ENCODE measurements around the gene TAS2R1.

The TAS2R1 gene

GRCh38 chr5:9630251-9630650 lies at the start of gene TAS2R1:
Gene TAS2R1, minus strand, starts transcription at chr5:9630351. Its CDS starts 319 bp downstream, at chr5:9630032.
- no peak for FAIRE-seq
- no peak for DNase-seq (ENCODE audit: extremely low spot score, insufficient read length, low read depth)

DNA sequence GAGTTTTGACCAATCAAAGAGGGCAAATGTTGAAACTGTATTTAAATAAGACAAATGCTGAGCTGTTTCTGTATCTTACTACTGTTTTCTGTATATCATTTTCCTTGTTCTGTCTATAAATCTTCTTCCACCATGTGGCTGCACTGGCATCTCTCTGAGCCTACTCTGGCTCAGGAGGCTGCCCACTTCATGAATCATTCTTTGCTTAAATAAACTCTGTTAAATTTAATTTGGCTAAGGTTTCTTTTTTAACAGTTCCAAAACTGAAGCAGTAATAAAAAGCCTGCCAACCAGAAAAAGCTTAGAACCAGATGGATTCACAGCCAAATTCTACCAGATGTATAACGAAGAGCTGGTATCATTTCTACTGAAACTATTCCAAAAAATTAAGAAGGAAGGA lies 40.2 kb upstream of the TAS2R1 start:
- DNase-seq (ENCODE audit: extremely low spot score, insufficient read length, low read depth) = no peak
- FAIRE-seq = no peak

GRCh38 chr5:9667906-9668305 lies 37.8 kb upstream of the TAS2R1 start:
- FAIRE-seq (no peak), DNase-seq (ENCODE audit: extremely low spot score, insufficient read length, low read depth) (no peak)

- FAIRE-seq (no peak), DNase-seq (ENCODE audit: extremely low spot score, insufficient read length, low read depth) (no peak)
Measured at GRCh38 chr5:9663891-9664290, 33.7 kb upstream of the TAS2R1 start.

DNA sequence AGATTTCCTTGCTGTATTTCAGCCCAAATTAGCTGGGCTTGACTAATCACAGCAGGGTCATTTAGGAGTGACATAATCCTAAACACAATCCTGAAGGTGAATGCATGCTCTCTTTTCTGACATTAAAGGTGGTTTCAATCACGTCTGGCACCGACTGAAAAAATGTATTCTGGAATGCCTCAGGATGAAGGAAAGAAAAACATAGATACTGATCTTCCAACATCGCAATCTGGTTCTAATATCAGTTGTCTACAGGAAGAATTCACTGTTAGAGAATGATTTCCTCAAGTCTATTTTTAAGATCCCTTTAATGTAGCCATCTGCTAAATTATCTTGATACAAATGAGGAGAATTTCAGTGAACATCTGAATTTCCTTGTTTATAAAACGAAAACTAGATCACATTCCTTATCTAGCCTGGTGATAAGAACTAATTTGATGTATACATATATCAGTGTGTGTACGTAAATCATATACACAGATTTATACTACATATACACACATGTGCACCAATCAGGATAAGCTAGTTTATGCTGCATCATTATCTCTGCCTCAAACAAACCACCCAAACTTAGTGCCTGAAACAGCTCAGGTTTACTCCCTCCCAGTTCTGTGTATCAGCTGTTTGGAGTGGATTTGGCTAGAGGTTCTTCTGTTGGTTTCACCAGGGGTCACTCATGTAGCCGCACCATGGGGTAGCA lies 31.3 kb upstream of the TAS2R1 start:
- no peak for DNase-seq (ENCODE audit: extremely low spot score, insufficient read length, low read depth)
- FAIRE-seq = no peak

DNA sequence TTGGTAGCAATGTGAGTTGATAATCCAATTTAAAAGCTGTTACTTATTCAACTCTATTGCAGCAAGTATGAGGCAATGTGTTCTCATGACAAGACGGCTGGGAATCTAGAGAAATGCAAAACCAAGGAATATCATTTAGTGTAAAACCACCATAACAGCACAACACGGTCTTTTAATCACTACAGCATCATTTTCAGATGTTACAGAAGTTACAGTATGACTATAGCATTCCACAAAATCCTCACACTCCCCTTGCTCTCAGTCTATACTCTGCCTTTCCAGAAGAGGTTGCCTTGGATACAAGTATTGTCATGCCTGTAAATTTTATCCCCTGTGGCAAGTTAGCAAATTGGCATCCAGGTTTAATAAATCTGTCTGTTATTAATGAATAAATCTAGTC lies 28.6 kb upstream of the TAS2R1 start:
- DNase-seq (ENCODE audit: extremely low spot score, insufficient read length, low read depth) = no peak
- FAIRE-seq = no peak

DNA sequence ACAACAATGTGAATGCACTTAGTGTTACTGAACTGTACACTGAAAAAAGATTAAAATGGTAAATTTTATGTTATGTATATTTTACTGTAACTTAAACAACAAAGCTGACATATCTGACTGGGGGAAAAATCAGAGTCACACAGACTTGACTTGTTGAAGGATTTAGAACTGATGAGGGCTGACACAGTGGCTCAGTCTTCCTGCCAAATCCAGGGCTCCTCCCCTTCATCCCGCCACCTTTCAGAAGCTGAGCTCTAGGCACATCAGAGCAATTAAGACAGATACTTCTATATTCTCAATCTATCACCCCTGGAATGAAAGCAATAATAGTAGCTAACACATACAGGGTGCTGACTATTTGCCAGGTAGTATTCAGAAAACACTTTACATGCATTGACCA lies 27.7 kb upstream of the TAS2R1 start:
- no peak for FAIRE-seq
- DNase-seq (ENCODE audit: extremely low spot score, insufficient read length, low read depth) = no peak

DNA sequence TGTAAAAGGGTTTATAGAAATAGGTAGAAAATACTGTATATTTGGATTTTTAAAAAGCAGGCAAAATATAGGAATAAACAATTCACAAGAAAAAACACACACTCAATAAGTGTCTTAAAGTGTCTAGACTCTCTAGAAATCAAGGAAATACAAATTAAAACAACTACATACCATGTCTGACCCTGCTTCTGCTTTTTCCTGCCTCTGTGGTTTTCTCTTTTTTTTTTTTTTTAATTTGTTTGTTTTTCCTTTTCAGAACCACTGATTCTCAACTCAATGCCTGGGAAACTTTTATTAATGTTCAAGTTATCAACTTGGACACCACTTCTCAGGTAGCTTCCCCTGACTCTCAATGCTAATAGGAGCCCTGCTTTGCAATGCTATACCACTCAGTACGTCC lies 25.5 kb upstream of the TAS2R1 start:
- FAIRE-seq (no peak), DNase-seq (ENCODE audit: extremely low spot score, insufficient read length, low read depth) (no peak)

DNA sequence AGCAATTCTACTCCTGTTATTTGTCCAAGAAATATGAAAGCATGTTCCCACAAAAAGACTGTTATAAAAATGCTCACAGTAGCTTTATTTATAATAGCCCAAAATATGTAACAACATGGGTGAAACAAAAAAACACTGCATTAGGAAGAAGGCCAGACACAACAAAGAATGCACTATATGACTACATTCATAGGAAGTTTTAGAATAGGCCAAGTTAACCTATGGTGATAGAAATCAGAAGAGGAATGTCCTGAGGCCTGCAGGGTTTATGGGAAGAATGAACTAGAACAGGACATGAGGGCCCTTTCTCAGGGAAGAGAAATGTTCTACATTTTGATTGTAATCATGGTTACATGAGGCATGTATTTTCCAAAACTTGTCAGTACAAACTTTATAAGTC lies 24.7 kb upstream of the TAS2R1 start:
- no peak for FAIRE-seq

DNA sequence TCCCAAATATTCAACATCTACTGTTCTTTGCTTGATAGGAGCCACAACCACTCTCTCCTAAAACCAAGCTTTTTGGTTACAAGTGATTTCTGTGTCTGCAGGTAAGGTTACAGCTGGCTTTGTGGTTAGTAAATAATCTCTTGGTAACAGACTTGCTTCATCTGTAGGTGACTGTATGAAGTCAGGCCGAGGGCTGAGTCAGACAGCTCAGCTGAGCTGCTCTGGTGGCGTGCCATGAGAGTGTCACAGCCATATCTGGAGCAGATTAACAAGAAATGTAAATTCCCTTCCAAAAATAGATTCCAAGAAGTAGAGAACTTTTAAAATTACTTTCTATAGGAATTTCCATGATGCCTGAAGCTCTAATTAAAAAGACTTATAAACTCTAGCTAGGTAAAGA lies 23.7 kb upstream of the TAS2R1 start:
- FAIRE-seq = peak; percentile 15
- DNase-seq (ENCODE audit: extremely low spot score, insufficient read length, low read depth) = no peak

More for the DNA sequence above, 24.7 kb upstream of the TAS2R1 start:
- no peak for DNase-seq (ENCODE audit: extremely low spot score, insufficient read length, low read depth)

- no peak for DNase-seq (ENCODE audit: extremely low spot score, insufficient read length, low read depth)
- no peak for FAIRE-seq
Measured at GRCh38 chr5:9653061-9653460, 22.9 kb upstream of the TAS2R1 start.

DNA sequence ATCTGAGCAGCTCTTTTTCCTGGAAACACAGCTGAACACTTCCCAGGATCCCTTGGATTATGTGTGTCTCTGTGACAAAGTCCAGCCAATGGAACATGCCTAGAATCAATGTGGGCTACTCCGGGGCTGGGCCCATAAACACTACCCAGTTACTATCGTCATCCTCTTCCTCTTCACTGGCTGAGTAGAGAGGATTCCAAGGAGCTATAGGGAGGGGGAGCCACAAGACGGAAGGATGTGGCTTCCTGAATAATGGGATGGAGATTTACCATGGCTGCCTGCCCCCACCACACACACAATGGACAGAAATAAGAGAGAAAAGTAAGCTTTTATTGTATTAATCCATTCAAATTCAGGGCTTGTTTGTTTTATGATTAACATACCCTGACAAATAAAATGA lies 22.1 kb upstream of the TAS2R1 start:
- FAIRE-seq (no peak), DNase-seq (ENCODE audit: extremely low spot score, insufficient read length, low read depth) (no peak)

- no peak for FAIRE-seq
- no peak for DNase-seq (ENCODE audit: extremely low spot score, insufficient read length, low read depth)
Measured at GRCh38 chr5:9646843-9647242, 16.7 kb upstream of the TAS2R1 start.

GRCh38 chr5:9644630-9645029 lies 14.5 kb upstream of the TAS2R1 start:
- FAIRE-seq (no peak), DNase-seq (ENCODE audit: extremely low spot score, insufficient read length, low read depth) (no peak)

GRCh38 chr5:9642621-9643020 lies 12.5 kb upstream of the TAS2R1 start:
- DNase-seq (ENCODE audit: extremely low spot score, insufficient read length, low read depth) = no peak
- no peak for FAIRE-seq

- DNase-seq (ENCODE audit: extremely low spot score, insufficient read length, low read depth) = no peak
- no peak for FAIRE-seq
Measured at GRCh38 chr5:9641806-9642355, 11.7 kb upstream of the TAS2R1 start.

GRCh38 chr5:9632495-9632894 lies 2.3 kb upstream of the TAS2R1 start:
- FAIRE-seq (no peak), DNase-seq (ENCODE audit: extremely low spot score, insufficient read length, low read depth) (no peak)

DNA sequence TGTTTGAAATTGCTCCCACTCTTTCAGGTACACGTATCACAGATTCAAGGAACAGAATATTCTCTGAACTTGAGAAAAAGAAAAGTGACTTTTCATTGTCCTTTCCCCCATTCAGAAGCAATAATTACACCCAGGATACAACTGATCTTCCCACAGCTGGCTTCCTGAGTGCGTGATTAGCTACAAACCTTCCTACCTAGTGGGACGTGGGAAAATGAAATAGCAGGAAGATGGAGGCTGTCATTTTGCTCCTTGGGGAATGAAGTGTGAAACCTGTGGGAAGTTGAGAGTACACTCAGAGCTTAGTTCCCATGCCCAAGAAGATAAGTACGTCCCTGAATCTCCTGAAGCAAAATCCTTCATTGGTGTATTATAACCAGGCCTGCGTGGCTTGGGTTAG lies 2.6 kb downstream of the TAS2R1 start:
- DNase-seq (ENCODE audit: extremely low spot score, insufficient read length, low read depth) = no peak
- no peak for FAIRE-seq

- FAIRE-seq (no peak), DNase-seq (ENCODE audit: extremely low spot score, insufficient read length, low read depth) (no peak)
Measured at GRCh38 chr5:9626955-9627354, 3.2 kb downstream of the TAS2R1 start.

DNA sequence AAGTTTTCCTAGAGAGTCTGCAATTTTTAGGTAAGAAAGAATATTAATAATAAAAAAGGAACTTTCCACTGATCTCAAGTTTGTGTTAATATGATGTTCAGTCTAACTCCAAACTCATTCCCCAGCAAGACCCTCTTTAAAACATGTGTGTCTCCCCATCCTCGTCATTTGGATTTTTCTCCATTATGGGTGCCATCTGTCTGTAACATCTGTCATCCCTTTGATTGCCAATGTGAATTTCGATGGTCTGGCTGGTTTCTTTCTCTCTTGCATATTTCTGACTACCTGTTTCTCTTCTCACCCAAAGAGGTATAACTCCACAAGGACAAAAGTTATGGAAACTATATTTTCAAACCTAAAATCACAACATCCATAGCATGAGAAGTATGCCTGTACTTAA lies 4.4 kb downstream of the TAS2R1 start:
- no peak for DNase-seq (ENCODE audit: extremely low spot score, insufficient read length, low read depth)
- no peak for FAIRE-seq

- DNase-seq (ENCODE audit: extremely low spot score, insufficient read length, low read depth) = no peak
- no peak for FAIRE-seq
Measured at GRCh38 chr5:9625286-9625685, 4.9 kb downstream of the TAS2R1 start.

All from GM18507 (cell line).